ENCODE measurements around the gene DGKQ.

- no peak; the same call in 1 of the 2 replicates for TF ChIP-seq CTCF (IDR thresholded peaks at IDR 0.05)
- no peak for TF ChIP-seq SIN3A (IDR thresholded peaks at IDR 0.05; ENCODE audit: borderline replicate concordance, insufficient read depth, low read depth, low read length)
- TF ChIP-seq REST (IDR thresholded peaks at IDR 0.05; ENCODE audit: insufficient read depth in 1 of 2, low read depth in 2 of 2, low read length in 1 of 2) = no peak
Observed at GRCh38 chr4:1015179-1015578, 41.8 kb upstream of the DGKQ start.
